ENCODE data around the gene MSRB1.

GRCh38 chr16:1915732-1916639 is 27.0 kb downstream of the MSRB1 start:
- no peak for TF ChIP-seq CTCF (IDR thresholded peaks at IDR 0.05; ENCODE audit: insufficient read depth, low read depth, low read length)
- TF ChIP-seq EZH2 (IDR thresholded peaks at IDR 0.05; ENCODE audit: insufficient read depth, low read length): no peak

Data from astrocyte (in vitro differentiated cells and primary cell).